ENCODE data around the gene SYNC. TPM values are rescaled to one million over a fixed set of nuclear protein-coding genes. Genes with fewer than 3 reads are reported as not detected.

Gene SYNC
- total and polyA plus RNA-seq, 9 of the 15 experiments (the other 6 are each of a cell fraction or from before 2014, with no cell fraction given) = 0.49 to 1.1 (median 0.87) TPM

DNA sequence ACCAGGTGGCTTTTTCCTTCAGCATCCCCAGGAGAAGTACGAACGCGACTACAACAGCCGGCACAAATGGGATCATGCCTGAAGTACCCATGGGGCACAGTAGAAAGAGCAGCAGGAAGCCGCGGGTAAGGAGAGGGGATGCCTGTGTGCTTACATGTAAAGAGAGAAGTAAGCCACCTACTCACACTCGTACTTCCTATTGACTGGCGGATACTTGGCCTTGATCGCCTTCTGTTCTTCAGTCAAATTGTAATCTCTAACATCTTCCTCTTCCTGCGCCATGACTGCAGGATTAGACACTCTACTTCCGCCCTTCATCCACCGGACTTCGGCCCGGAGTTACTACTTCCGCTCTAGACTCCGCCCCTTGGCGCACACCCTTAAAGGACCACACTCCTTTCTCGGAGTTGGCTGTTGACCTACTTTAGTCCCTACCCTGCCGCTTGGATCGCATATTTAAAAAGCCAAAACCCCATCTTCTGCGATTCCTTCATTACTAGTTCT, 52.3 kb downstream of the SYNC start, which contains the start of gene ZBTB8OS:
Gene ZBTB8OS (minus strand): TSS at position 303 of the 504 bp plus-strand sequence. CDS start 21 bp downstream, at position 282.
- FAIRE-seq (peak; percentile 95), ATAC-seq (peak; percentile 85), DNase-seq (ENCODE audit: extremely low read depth in 1 of 4, low spot score in 3 of 4) (peak; percentile 88 to 98 (median 92))
- Histone ChIP-seq H3K27me3 (ENCODE audit: control insufficient read depth in 2 of 2, insufficient read depth in 2 of 2, low read length in 2 of 2) (no peaks in the 10 kb centered on the region), H3K27ac (ENCODE audit: extremely low read depth, low read depth, low read length) (peak within 1 kb of the TSS; percentile 100), H3K4me2 (ENCODE audit: insufficient read depth, low read length) (peak within 1 kb of the TSS; percentile 99), H3K79me2 (ENCODE audit: control insufficient read depth, insufficient read depth, low read length) (peaks cover 87% of the 10 kb centered on the region), H3K4me3 (peak within 1 kb of the TSS; percentile 84), H3K36me3 (ENCODE audit: control insufficient read depth, insufficient read depth, low read length) (peaks cover 53% of the 10 kb centered on the region), H3K4me1 (replicated peaks in 1 of 2; ENCODE audit: control insufficient read depth in 2 of 2, insufficient read depth in 2 of 2, low read length in 2 of 2) (peaks cover 22 to 23% of the 10 kb centered on the region in 2 experiments; a peak in 4 of 5 replicates), H4K20me1 (replicated peaks; ENCODE audit: control insufficient read depth, insufficient read depth, low read length) (no peaks in the 10 kb centered on the region), H3K9ac (ENCODE audit: insufficient read depth in 1 of 2, low read depth in 2 of 2, low read length in 2 of 2) (peak within 1 kb of the TSS; percentile 99 to 100), H3K9me1 (ENCODE audit: control insufficient read depth, insufficient read depth, low read length) (no peaks in the 10 kb centered on the region), H2AFZ (ENCODE audit: low read depth, low read length) (peak within 1 kb of the TSS; percentile 96), H3K9me3 (replicated peaks; ENCODE audit: control insufficient read depth, insufficient read depth, low read depth, low read length) (no peaks in the 10 kb centered on the region)
- POLR2A ChIA-PET = interaction anchor here (0.5 to 3.0 kb wide), 23 partner anchors 8 to 959 kb away, joined by 3 to 12 read pairs (median 3); partner anchors contain the start of gene RNF19B
- in situ Hi-C loops (cut with MboI) (no loop called here), intact Hi-C loops (cut with micrococcal nuclease) (loop anchor here (2.0 kb wide), 1 partner anchor 129 kb away; no protein-coding TSS in a partner anchor)
- WGBS (ENCODE audit: insufficient coverage, low coverage, missing lambda C conversion rate) = under 1% methylated on average over 21 of the region's 21 CpGs
- BruUV-seq (replicated peaks) = no TSS peak
- CTCF ChIA-PET (ENCODE audit: low intra/inter-chr PET ratio) = no interaction called here
- TF ChIP-seq ZNF354B (CRISPR knock-in tag; IDR thresholded peaks at IDR 0.05) (no peak), ZNF12 (CRISPR knock-in tag; IDR thresholded peaks at IDR 0.05) (no peak; the same call in 1 of the 2 replicates), RAD51 (IDR thresholded peaks at IDR 0.05; ENCODE audit: borderline replicate concordance, low read depth) (no peak), CTBP1 (IDR thresholded peaks at IDR 0.05; ENCODE audit: borderline replicate concordance) (peak; percentile 11; the same call in 1 of the 2 replicates), PTTG1 (tag; IDR thresholded peaks at IDR 0.05; ENCODE audit: low read depth) (no peak), SMARCA4 (IDR thresholded peaks at IDR 0.05) (0 out of 2 replicates have a peak, but pooled peaks have one; percentile 24), C11orf30 (IDR thresholded peaks at IDR 0.05; ENCODE audit: low read depth) (peak; percentile 86), LEF1 (IDR thresholded peaks at IDR 0.05) (no peak), NCOA6 (IDR thresholded peaks at IDR 0.05) (no peak), ZNF3 (CRISPR knock-in tag; IDR thresholded peaks at IDR 0.05) (0 out of 2 replicates have a peak, but pooled peaks have one; percentile 16), NR2C1 (IDR thresholded peaks at IDR 0.05) (peak; percentile 84), NR2C1 (tag; IDR thresholded peaks at IDR 0.05) (no peak), SP2 (IDR thresholded peaks at IDR 0.05; ENCODE audit: extremely low read depth, low read depth, low read length, poor library complexity, severe bottlenecking) (no peak), TCF7L2 (IDR thresholded peaks at IDR 0.05; ENCODE audit: low read depth, low read length) (no peak), BRD4 (IDR thresholded peaks at IDR 0.05) (no peak), KLF6 (CRISPR knock-in tag; IDR thresholded peaks at IDR 0.05; ENCODE audit: borderline replicate concordance) (no peak)
- TF ChIP-seq, protein P1, sequence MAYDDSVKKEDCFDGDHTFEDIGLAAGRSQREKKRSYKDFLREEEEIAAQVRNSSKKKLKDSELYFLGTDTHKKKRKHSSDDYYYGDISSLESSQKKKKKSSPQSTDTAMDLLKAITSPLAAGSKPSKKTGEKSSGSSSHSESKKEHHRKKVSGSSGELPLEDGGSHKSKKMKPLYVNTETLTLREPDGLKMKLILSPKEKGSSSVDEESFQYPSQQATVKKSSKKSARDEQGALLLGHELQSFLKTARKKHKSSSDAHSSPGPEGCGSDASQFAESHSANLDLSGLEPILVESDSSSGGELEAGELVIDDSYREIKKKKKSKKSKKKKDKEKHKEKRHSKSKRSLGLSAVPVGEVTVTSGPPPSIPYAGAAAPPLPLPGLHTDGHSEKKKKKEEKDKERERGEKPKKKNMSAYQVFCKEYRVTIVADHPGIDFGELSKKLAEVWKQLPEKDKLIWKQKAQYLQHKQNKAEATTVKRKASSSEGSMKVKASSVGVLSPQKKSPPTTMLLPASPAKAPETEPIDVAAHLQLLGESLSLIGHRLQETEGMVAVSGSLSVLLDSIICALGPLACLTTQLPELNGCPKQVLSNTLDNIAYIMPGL (CRISPR knock-in tag; IDR thresholded peaks at IDR 0.05) = no peak
- TF ChIP-seq, protein P2, sequence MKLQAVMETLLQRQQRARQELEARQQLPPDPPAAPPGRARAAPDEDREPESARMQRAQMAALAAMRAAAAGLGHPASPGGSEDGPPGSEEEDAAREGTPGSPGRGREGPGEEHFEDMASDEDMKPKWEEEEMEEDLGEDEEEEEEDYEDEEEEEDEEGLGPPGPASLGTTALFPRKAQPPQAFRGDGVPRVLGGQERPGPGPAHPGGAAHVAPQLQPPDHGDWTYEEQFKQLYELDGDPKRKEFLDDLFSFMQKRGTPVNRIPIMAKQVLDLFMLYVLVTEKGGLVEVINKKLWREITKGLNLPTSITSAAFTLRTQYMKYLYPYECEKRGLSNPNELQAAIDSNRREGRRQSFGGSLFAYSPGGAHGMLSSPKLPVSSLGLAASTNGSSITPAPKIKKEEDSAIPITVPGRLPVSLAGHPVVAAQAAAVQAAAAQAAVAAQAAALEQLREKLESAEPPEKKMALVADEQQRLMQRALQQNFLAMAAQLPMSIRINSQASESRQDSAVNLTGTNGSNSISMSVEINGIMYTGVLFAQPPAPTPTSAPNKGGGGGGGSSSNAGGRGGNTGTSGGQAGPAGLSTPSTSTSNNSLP (IDR thresholded peaks at IDR 0.05; ENCODE audit: borderline replicate concordance, low read depth, low read length) = peak; percentile 46; the same call in 1 of the 2 replicates
- TF ChIP-seq, protein P3, sequence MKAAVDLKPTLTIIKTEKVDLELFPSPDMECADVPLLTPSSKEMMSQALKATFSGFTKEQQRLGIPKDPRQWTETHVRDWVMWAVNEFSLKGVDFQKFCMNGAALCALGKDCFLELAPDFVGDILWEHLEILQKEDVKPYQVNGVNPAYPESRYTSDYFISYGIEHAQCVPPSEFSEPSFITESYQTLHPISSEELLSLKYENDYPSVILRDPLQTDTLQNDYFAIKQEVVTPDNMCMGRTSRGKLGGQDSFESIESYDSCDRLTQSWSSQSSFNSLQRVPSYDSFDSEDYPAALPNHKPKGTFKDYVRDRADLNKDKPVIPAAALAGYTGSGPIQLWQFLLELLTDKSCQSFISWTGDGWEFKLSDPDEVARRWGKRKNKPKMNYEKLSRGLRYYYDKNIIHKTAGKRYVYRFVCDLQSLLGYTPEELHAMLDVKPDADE (conservative IDR thresholded peaks at IDR 0.05; ENCODE audit: control insufficient read depth, low read depth, low read length) = peak; percentile 85
- TF ChIP-seq, protein P4, sequence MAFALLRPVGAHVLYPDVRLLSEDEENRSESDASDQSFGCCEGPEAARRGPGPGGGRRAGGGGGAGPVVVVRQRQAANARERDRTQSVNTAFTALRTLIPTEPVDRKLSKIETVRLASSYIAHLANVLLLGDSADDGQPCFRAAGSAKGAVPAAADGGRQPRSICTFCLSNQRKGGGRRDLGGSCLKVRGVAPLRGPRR (CRISPR knock-in tag; IDR thresholded peaks at IDR 0.05) = no peak

Data from K562 (cell line).